CD4-positive, CD25-positive, alpha-beta regulatory T cell (primary cell): ENCODE measurements around the gene HOGA1. TPM values are rescaled to one million over a fixed set of nuclear protein-coding genes. Genes with fewer than 3 reads are reported as not detected.

ENCODE experiments used
- ATAC-seq, 2 donors: fragments of 150-1000 bp; cut with Tn5 transposase; one replicate each; pipeline ENCODE4 v1.10.0; 2021; ENCODE audit warnings: low read depth in 2 of 2, moderate number of reproducible peaks in 2 of 2, moderate library complexity in 1 of 2
- DNase-seq, 3 donors: peaks; one replicate each; pipeline versions ENCODE4 v3.0.0 to v3.0.0-alpha.2; 2012 to 2022; ENCODE audit warnings: mixed read lengths in 1 of 3
- H3K27ac ChIP-seq: one replicate; pipeline ENCODE4 v1.7.0; 2013; ENCODE audit warnings: mild to moderate bottlenecking, low read length; ENCODE audit not compliant: insufficient read depth, poor library complexity, severe bottlenecking
- H3K27me3 ChIP-seq: one replicate; pipeline ENCODE4 v1.7.0; 2013; ENCODE audit warnings: low read length; ENCODE audit not compliant: control insufficient read depth, insufficient read depth
- H3K36me3 ChIP-seq: one replicate; pipeline ENCODE4 v1.7.0; 2013; ENCODE audit warnings: mild to moderate bottlenecking, low read length, moderate library complexity; ENCODE audit not compliant: control insufficient read depth, insufficient read depth
- H3K4me1 ChIP-seq: 2 replicates; pipeline ENCODE4 v1.7.0; 2013; ENCODE audit warnings: mild to moderate bottlenecking, low read length; ENCODE audit not compliant: insufficient read depth, control insufficient read depth, poor library complexity, severe bottlenecking
- H3K4me3 ChIP-seq: one replicate; pipeline ENCODE4 v1.7.0; 2013; ENCODE audit warnings: low read depth, mild to moderate bottlenecking, low read length, moderate library complexity
- H3K9me3 ChIP-seq, 2 experiments: 1 replicate in 1 of 2; 2 replicates in 1 of 2; pipeline ENCODE4 v1.7.0; 2013; ENCODE audit warnings: low read length in 2 of 2, mild to moderate bottlenecking in 1 of 2, moderate library complexity in 1 of 2; ENCODE audit not compliant: control insufficient read depth in 2 of 2
- H3K27ac Mint-ChIP-seq, 3 donors: one replicate each; pipeline ENCODE4 v1.8.0; 2020 to 2022; ENCODE audit warnings: mild to moderate bottlenecking in 3 of 3, mixed read lengths in 3 of 3, moderate library complexity in 2 of 3
- H3K27me3 Mint-ChIP-seq: one replicate; pipeline ENCODE4 v1.8.0; 2022; ENCODE audit warnings: mild to moderate bottlenecking, mixed read lengths
- H3K36me3 Mint-ChIP-seq: one replicate; pipeline ENCODE4 v1.8.0; 2020; ENCODE audit warnings: mixed read lengths
- H3K4me1 Mint-ChIP-seq, 4 donors: one replicate each; pipeline ENCODE4 v1.8.0; 2020 to 2022; ENCODE audit warnings: mixed read lengths in 4 of 4, mild to moderate bottlenecking in 1 of 4
- H3K4me3 Mint-ChIP-seq, 4 donors: one replicate each; pipeline ENCODE4 v1.8.0; 2020 to 2022; ENCODE audit warnings: mild to moderate bottlenecking in 4 of 4, mixed read lengths in 4 of 4, moderate library complexity in 3 of 4
- H3K9me3 Mint-ChIP-seq, 7 donors: one replicate each; pipeline ENCODE4 v1.8.0; 2020 to 2022; ENCODE audit warnings: mixed read lengths in 7 of 7, mild to moderate bottlenecking in 3 of 7, moderate library complexity in 2 of 7
- polyA plus RNA-seq, 4 donors: library from polyadenylated mRNA; unstranded; fragments of 300-500 nt; fragmentation: Illumina TruSeq; gene quantifications; one replicate each; pipeline ENCODE4 v1.2.3, GENCODE V29; 2021
- total RNA-seq: library from RNA; stranded (reverse); gene quantifications from one replicate; pipeline ENCODE4 v1.2.3, GENCODE V29; 2022

HOGA1 gene
- total and polyA plus RNA-seq, 5 donors from 2014 or later = not detected

DNA sequence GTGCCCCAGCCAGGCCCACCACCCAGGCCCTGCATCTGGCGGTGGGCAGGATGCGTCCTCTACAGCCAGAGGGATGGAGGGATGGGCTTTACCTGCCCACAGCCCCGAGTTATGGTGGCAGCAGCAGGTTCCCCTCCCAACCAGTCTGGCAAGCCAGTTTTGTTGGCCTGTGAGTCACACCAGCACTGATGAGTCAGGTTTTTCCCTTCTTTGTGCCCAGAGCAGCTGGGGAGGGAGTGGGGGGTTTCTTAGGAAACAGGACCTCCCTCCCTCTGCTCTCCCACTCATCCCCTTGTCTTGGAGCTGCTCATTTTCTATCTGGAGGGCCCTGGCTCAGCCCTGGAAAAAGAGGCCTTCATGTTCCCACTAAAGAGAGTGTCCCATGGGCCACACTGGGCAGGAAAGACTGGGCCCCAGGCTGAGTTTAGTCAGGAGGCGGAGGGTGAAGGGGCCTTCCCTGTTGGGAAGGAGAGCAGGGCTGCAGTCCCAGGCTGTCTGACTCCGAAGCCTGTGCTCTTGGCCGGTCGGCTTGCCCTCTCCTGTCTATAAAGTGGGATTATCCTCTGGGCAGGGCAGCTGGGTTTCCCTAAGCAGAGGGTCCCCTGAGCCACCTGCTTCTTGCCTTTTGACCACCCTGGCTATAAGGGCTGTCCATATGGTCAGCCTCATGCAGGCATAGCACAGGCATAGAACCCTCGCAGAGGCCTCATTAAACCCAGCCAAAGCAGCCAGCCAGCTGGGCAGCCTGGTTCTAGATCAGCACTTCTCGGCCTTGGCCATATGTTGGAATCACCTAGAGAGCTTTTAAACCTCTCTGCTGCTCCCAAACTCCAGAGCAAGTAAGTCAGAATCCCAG lies 41.8 kb upstream of the HOGA1 start:
- H3K9me3 Mint-ChIP-seq = no peaks in the 10 kb centered on the region
- ATAC-seq = peak in 1 of 2 donors; percentile 20
- no peaks in the 10 kb centered on the region for H3K27me3 ChIP-seq

DNA sequence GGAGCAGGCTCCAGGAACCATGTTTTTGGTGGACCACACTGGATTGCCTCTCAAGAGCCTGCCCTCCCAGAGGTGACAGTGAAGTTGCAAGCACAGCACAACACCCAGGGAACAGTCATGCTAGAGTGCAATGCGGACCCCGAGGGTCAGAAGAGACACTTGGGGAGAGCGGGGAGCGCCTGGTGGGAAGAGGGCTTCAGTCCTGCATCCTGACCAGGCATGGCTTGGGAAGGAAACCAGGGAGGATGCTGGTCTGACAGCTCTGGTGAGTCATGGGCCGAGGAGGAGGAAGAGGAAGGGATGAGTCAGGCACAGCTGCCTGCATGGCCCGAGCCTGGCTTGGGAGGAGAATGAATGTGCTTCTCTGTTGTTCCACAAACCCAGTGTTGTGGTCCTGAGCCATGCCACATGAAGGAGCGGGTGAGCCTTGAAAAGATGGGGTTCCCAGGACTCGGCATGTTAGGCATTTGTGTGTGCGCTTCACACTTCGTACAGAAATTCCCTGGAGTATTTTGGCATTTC lies 41.1 kb upstream of the HOGA1 start:
- H3K36me3 ChIP-seq = no peaks in the 10 kb centered on the region
- ATAC-seq = no peak
- no peaks in the 10 kb centered on the region for H3K27me3 ChIP-seq
- H3K4me3 ChIP-seq = no peak overlapping the region
- no peak overlapping the region for H3K27ac ChIP-seq
- H3K4me1 ChIP-seq = no peaks in the 10 kb centered on the region
- peak overlapping the region in 2 of 3 donors; percentile 68 to 71 for H3K27ac Mint-ChIP-seq
- H3K4me1 Mint-ChIP-seq = peaks cover 0 to 3% (median 0%) of the 10 kb centered on the region in 4 donors
- no peaks in the 10 kb centered on the region for H3K9me3 Mint-ChIP-seq
- H3K4me3 Mint-ChIP-seq = no peak overlapping the region
- H3K9me3 ChIP-seq = no peaks in the 10 kb centered on the region
- H3K27me3 Mint-ChIP-seq = no peaks in the 10 kb centered on the region
- no peaks in the 10 kb centered on the region for H3K36me3 Mint-ChIP-seq
- peak in 1 of 3 donors; percentile 20 for DNase-seq

More for the DNA sequence above, 41.8 kb upstream of the HOGA1 start:
- Histone ChIP-seq H3K4me1 (no peaks in the 10 kb centered on the region), H3K9me3 (no peaks in the 10 kb centered on the region), H3K4me3 (no peak overlapping the region), H3K36me3 (no peaks in the 10 kb centered on the region), H3K27ac (no peak overlapping the region)
- Mint-ChIP-seq H3K27ac (peak overlapping the region in 2 of 3 donors; percentile 68 to 71), H3K36me3 (no peaks in the 10 kb centered on the region), H3K4me3 (peak overlapping the region in 1 of 4 donors; percentile 9), H3K4me1 (peaks cover 0 to 3% (median 0%) of the 10 kb centered on the region in 4 donors), H3K27me3 (no peaks in the 10 kb centered on the region)
- DNase-seq = no peak

DNA sequence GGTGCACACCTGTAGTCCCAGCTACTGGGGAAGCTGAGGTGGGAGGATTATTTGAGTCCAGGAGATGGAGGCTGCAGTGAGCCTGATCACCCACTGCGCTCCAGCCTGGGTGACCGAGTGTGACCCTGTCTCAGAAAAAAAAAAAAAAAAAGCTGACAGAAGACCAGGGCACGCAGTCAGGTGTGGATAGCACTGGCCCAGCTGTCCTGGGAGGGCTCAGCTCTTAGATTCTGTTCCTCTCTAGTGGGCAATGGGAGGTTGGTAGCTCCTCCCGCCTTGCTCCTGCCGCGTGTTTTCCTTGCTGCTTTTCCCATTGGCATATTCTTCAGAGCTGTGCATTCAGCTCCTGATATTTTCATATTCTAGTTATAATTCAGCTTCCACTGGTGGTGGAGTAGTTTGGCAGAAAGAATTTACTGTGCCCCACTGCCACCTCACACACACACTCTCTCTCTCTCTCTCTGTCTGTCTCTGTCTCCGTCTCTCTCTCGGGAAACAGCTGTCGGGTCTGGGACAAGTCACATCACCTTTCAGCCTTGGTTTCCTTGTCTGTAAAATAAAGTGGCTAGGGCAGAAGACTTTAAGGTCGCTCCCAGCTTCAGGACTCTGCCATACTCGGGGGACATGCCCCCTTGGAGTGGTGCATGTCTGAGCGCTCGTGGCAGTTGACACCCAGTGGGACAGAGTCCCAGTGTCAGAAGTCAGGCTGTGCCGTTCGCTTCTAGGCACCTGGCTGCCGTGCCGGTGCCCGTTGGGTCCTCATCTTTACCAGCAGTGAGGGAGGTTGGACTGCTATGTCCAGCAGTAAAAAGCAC lies 37.5 kb upstream of the HOGA1 start:
- H3K4me1 Mint-ChIP-seq = peaks cover 0 to 3% (median 0%) of the 10 kb centered on the region in 4 donors
- DNase-seq = no peak

DNA sequence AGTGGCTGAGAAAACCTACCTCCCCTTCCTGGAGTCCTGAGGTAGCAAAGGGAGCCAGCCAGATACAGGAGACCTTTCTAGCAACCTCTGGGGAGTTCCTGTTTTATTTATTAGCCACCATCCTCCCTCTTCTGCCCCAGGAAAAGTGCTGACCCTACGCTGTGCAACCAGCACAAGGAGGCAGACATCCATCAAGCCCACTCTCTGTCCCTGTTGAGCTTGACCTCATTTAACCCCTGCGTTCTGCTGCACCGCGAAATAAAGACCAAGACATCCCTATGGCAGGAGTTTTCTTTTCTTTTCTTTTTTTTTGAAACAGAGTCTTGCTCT lies 37.0 kb upstream of the HOGA1 start:
- H3K4me1 ChIP-seq = no peaks in the 10 kb centered on the region
- DNase-seq = no peak
- ATAC-seq = no peak
- H3K36me3 ChIP-seq = no peaks in the 10 kb centered on the region
- Mint-ChIP-seq H3K4me3 (no peak overlapping the region), H3K9me3 (no peaks in the 10 kb centered on the region), H3K4me1 (peaks cover 0 to 3% (median 0%) of the 10 kb centered on the region in 4 donors), H3K27ac (no peak overlapping the region), H3K36me3 (no peaks in the 10 kb centered on the region), H3K27me3 (no peaks in the 10 kb centered on the region)
- no peak overlapping the region for H3K4me3 ChIP-seq
- no peaks in the 10 kb centered on the region for H3K9me3 ChIP-seq
- no peak overlapping the region for H3K27ac ChIP-seq
- no peaks in the 10 kb centered on the region for H3K27me3 ChIP-seq

More for the DNA sequence above, 37.5 kb upstream of the HOGA1 start:
- no peaks in the 10 kb centered on the region for H3K36me3 Mint-ChIP-seq
- H3K4me1 ChIP-seq = no peaks in the 10 kb centered on the region
- no peaks in the 10 kb centered on the region for H3K27me3 Mint-ChIP-seq
- no peaks in the 10 kb centered on the region for H3K9me3 ChIP-seq
- H3K9me3 Mint-ChIP-seq = no peaks in the 10 kb centered on the region
- H3K27ac Mint-ChIP-seq = no peak overlapping the region
- H3K4me3 ChIP-seq = no peak overlapping the region
- no peaks in the 10 kb centered on the region for H3K36me3 ChIP-seq
- H3K4me3 Mint-ChIP-seq = no peak overlapping the region
- ATAC-seq = no peak
- H3K27ac ChIP-seq = no peak overlapping the region
- H3K27me3 ChIP-seq = no peaks in the 10 kb centered on the region

DNA sequence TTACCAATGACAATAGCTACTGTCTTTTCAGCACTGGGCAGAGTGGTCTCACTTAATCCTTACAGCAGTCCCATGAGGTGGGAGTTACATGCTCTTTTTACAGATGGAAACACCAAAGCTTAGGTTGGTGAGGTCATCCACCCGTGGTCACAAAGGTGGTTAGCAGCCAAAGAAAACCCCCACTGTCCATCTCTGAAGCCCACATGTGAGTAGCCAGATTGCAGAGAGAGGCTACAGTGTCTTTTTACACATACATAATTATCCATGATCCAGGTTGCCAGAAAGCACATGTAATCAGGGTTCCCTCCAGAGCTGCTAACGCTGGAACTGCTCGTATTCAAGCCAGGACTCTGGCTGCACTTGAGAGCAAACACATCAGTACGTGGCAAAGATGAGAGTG lies 36.2 kb upstream of the HOGA1 start:
- no peaks in the 10 kb centered on the region for H3K27me3 ChIP-seq
- H3K36me3 ChIP-seq = no peaks in the 10 kb centered on the region
- Mint-ChIP-seq H3K27me3 (no peaks in the 10 kb centered on the region), H3K27ac (no peak overlapping the region), H3K4me3 (no peak overlapping the region), H3K36me3 (no peaks in the 10 kb centered on the region), H3K9me3 (no peaks in the 10 kb centered on the region), H3K4me1 (peaks cover 0 to 1% (median 0%) of the 10 kb centered on the region in 4 donors)
- no peak overlapping the region for H3K4me3 ChIP-seq
- no peaks in the 10 kb centered on the region for H3K9me3 ChIP-seq
- no peaks in the 10 kb centered on the region for H3K4me1 ChIP-seq
- ATAC-seq = no peak
- no peak overlapping the region for H3K27ac ChIP-seq
- no peak for DNase-seq

DNA sequence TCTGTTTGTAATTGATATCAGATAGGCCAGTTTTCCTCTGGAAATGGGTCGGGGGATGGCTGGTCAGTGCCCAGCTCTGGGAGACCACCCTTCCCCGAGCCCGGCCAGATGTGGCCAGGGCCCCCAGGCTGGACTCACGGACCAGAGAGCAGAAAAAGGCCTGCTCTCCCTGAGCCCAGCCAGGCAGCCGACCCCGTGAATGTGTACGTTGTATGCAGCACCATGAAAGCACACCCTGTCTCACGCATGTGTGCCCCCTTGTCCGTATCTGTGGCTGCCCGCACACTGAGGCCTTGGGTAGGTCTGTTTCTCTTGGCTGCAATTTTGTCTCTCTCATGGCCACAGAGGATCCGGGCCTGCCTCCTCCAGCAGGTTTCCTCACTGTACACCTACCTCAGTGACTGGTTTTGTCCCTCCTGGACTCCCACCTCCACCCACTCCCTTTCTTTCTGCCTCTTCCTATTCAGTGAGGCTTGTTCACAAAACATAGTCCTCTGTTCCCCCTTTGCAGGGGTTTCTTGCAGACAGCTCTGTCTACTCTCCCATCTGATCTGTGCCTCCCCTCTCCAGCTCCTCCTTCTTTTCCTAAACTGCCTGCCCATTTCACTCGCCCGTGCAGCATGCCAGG lies 35.2 kb upstream of the HOGA1 start:
- Histone ChIP-seq H3K36me3 (no peaks in the 10 kb centered on the region), H3K27ac (no peak overlapping the region), H3K4me3 (no peak overlapping the region), H3K27me3 (no peaks in the 10 kb centered on the region), H3K9me3 (no peaks in the 10 kb centered on the region), H3K4me1 (no peaks in the 10 kb centered on the region)
- Mint-ChIP-seq H3K4me3 (no peak overlapping the region), H3K9me3 (no peaks in the 10 kb centered on the region), H3K27ac (no peak overlapping the region), H3K36me3 (no peaks in the 10 kb centered on the region), H3K4me1 (peaks cover 0 to 4% (median 2%) of the 10 kb centered on the region in 4 donors), H3K27me3 (no peaks in the 10 kb centered on the region)
- ATAC-seq (no peak), DNase-seq (no peak)

DNA sequence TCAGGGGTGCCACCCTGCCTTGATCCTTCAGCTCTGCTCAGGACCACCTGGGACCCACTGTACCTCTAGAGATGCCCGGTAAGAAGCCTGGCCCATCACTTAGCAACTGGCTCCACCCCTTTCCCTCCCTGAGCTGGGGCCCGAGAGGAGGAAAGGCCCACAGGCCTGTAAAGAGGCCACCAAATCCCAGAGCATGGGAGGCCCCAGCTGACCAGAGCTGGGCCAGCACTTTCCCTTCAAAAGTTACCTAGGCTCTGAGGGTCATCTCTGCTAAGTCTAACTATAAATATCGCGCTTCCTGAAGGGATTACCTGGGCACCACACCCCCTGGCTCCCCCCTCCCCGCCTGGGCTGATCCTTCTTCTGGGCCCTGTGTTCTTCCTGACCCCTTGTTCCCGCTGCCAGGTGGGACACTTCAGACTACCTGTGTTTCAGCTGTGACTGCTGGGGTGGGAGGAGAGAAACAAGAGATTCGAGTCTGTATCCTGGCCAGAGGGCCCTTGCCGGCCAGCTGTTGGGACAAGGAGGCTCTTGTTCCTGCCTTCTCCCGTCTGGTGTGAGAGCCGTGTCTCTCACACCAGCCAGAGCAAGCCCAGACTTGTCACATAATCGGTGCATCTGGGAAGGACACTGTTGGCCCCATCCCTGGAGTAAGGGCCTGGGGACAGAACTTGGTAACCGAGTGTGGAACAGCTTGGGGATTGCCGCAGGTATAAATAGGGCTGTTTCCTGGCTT lies 34.4 kb upstream of the HOGA1 start:
- H3K27ac ChIP-seq = no peak overlapping the region
- no peak overlapping the region for H3K4me3 ChIP-seq
- no peaks in the 10 kb centered on the region for H3K36me3 ChIP-seq
- H3K27me3 Mint-ChIP-seq = no peaks in the 10 kb centered on the region
- no peak for DNase-seq
- H3K4me1 ChIP-seq = no peaks in the 10 kb centered on the region
- no peak overlapping the region for H3K4me3 Mint-ChIP-seq
- no peak overlapping the region for H3K27ac Mint-ChIP-seq
- H3K4me1 Mint-ChIP-seq = peaks cover 0 to 4% (median 2%) of the 10 kb centered on the region in 4 donors
- H3K27me3 ChIP-seq = no peaks in the 10 kb centered on the region
- no peaks in the 10 kb centered on the region for H3K9me3 Mint-ChIP-seq
- no peaks in the 10 kb centered on the region for H3K9me3 ChIP-seq
- H3K36me3 Mint-ChIP-seq = no peaks in the 10 kb centered on the region
- ATAC-seq = no peak
